ENCODE measurements around the gene IFT172. TPM values are rescaled to one million over a fixed set of nuclear protein-coding genes. Genes with fewer than 3 reads are reported as not detected.

IFT172 gene
- total RNA-seq, 3 donors from 2014 or later = 54.4 to 93.7 (median 62.4) TPM

- TF ChIP-seq CTCF (IDR thresholded peaks at IDR 0.05) = no peak
- Histone ChIP-seq H3K4me3 (no peak overlapping the region), H3K4me1 (ENCODE audit: low read depth) (peaks cover 27% of the 10 kb centered on the region), H3K36me3 (ENCODE audit: low read depth) (no peaks in the 10 kb centered on the region), H3K9me3 (no peaks in the 10 kb centered on the region)
- ATAC-seq (peak; percentile 32), DNase-seq (peak; percentile 48 to 62 (median 61))
- intact Hi-C loops (cut with DNase I, micrococcal nuclease) = no loop called here
These were observed 46.6 kb downstream of the IFT172 start for GRCh38 chr2:27442920-27443282.

- DNase-seq (peak; percentile 85 to 90 (median 87)), ATAC-seq (peak; percentile 88)
- Histone ChIP-seq H3K36me3 (ENCODE audit: low read depth) (no peaks in the 10 kb centered on the region), H3K4me1 (ENCODE audit: low read depth) (peaks cover 27% of the 10 kb centered on the region), H3K9me3 (no peaks in the 10 kb centered on the region), H3K4me3 (peak within 1 kb of the TSS; percentile 11)
- peak; percentile 35 for TF ChIP-seq CTCF (IDR thresholded peaks at IDR 0.05)
- intact Hi-C loops (cut with DNase I, micrococcal nuclease) = no loop called here
These were observed 47.3 kb downstream of the IFT172 start, which contains the start of gene KRTCAP3 for GRCh38 chr2:27441958-27442919. Gene KRTCAP3 (plus strand): TSS chr2:27442381. CDS start chr2:27442413, 32 bp downstream.

GRCh38 chr2:27441226-27441926 is 48.2 kb downstream of the IFT172 start:
- Histone ChIP-seq H3K36me3 (ENCODE audit: low read depth) (no peaks in the 10 kb centered on the region), H3K4me1 (ENCODE audit: low read depth) (peaks cover 27% of the 10 kb centered on the region), H3K4me3 (no peak overlapping the region), H3K9me3 (no peaks in the 10 kb centered on the region)
- no peak for TF ChIP-seq CTCF (IDR thresholded peaks at IDR 0.05)
- no peak for DNase-seq
- intact Hi-C loops (cut with DNase I, micrococcal nuclease) = no loop called here
- ATAC-seq = no peak

GRCh38 chr2:27435628-27436027 is 53.9 kb downstream of the IFT172 start:
- TF ChIP-seq CTCF (IDR thresholded peaks at IDR 0.05) = no peak
- Histone ChIP-seq H3K9me3 (no peaks in the 10 kb centered on the region), H3K36me3 (ENCODE audit: low read depth) (peaks cover 14% of the 10 kb centered on the region), H3K4me1 (ENCODE audit: low read depth) (peaks cover 7% of the 10 kb centered on the region), H3K4me3 (no peak overlapping the region)
- DNase-seq = no peak
- ATAC-seq = no peak
- intact Hi-C loops (cut with DNase I, micrococcal nuclease) = no loop called here

GRCh38 chr2:27431395-27431794 is 58.1 kb downstream of the IFT172 start:
- H3K4me1 ChIP-seq (ENCODE audit: low read depth) = peaks cover 17% of the 10 kb centered on the region
- intact Hi-C loops (cut with DNase I, micrococcal nuclease) = no loop called here
- TF ChIP-seq CTCF (IDR thresholded peaks at IDR 0.05) = no peak
- ATAC-seq (no peak), DNase-seq (no peak)
- H3K36me3 ChIP-seq (ENCODE audit: low read depth) = peaks cover 14% of the 10 kb centered on the region
- H3K4me3 ChIP-seq = no peak overlapping the region
- no peaks in the 10 kb centered on the region for H3K9me3 ChIP-seq
